Lung microvascular endothelial cell (primary cell): Measurements from ENCODE around the gene PRKACB. TPM values are rescaled to one million over a fixed set of nuclear protein-coding genes. Genes with fewer than 3 reads are reported as not detected.
A peak's percentile ranks its signal among the peaks of the same experiment; 100 is the strongest.
"Not testable (repeated sequence)": the region's sequence is repeated elsewhere in the genome, so short reads cannot be mapped to it uniquely, and the experiment has no call there.

Source experiments
- DNase-seq, 2 donors: peaks; one replicate each; pipeline versions ENCODE4 v3.0.0 to v3.0.0-alpha.2; 2010; ENCODE audit warnings: low read depth in 2 of 2
- total RNA-seq: library from RNA; depleted of rRNA; stranded (reverse); fragments of >200 nt; gene quantifications from 2 replicates; pipeline ENCODE4 v1.2.1, GENCODE V29; 2014

PRKACB gene
- total RNA-seq, 1 donor from 2014 or later, result 5.0 TPM

GRCh38 chr1:84267476-84267875, 123.4 kb downstream of the PRKACB start:
- no peak for DNase-seq

DNA sequence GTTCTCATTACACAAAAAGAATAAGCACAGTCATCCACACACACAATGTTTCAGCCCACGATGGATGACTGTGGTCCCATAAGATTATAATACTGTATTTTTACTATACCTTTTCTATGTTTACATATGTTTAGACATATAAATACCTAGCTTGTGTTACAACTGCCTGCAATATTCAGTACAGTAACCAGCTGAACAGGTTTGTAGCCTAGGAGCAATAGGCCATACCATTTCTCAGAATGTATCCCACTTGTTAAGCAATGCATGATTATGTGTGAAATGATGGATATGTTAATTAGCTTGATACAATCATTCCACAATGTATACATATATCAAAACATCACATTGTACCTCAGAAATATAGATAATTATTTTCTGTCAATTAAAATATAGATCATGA, 124.3 kb downstream of the PRKACB start:
- DNase-seq, result no peak

- DNase-seq, result no peak
These were observed 125.2 kb downstream of the PRKACB start for GRCh38 chr1:84269306-84269705.

DNA sequence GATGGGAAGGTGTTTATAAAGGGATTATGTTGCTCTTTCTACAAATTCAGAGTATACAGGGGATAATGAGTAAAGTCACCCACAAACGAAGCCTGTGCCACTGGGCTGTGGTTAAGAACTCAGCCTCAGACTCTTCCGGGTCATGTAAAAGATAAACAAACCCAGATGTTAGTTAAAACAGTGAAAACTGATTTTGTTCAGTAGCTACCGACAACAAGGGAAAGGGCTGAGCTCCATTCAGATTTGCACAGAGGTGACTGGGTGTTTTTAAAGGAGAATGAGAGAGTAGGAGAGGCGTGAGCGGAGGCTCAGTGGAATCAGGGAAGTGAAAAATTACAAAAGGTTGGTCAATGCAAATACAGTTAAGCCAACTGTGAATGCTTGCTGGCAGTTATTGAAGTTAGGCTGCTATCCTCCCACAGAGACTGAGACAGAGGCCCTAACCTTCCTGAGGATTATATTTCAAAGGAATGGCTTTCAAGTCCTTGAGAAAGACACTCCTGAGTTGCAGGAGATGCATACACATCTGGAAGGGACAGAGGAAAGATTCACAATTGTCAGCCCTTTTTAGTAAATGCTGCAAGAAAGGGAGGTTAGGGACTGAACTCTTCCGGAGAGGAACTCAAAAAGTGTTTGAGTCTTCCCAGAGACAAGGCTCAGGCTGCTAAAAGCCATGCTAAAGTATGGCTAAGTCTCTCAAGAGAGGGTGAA, 127.5 kb downstream of the PRKACB start:
- DNase-seq, result peak in 1 of 2 donors; percentile 74

DNA sequence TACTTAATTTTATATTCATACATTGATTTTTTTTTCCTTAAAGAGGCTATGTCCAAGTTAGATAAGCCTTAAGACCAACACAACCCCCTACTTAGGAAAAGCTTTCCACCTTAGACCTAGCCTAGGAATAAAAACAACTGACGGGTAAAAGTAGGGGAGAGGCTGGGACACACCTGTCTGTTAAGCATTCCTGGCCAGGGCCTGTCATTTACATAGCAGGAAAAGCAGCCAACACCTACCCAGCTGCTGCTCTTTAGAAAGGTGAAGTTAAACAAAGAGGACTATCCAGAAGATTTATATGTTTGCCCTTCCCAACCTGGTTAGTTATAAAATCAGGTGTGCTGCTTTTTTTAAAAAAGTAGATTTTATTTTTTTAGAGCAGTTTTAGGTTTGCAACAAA, 128.3 kb downstream of the PRKACB start:
- DNase-seq, result no peak

DNA sequence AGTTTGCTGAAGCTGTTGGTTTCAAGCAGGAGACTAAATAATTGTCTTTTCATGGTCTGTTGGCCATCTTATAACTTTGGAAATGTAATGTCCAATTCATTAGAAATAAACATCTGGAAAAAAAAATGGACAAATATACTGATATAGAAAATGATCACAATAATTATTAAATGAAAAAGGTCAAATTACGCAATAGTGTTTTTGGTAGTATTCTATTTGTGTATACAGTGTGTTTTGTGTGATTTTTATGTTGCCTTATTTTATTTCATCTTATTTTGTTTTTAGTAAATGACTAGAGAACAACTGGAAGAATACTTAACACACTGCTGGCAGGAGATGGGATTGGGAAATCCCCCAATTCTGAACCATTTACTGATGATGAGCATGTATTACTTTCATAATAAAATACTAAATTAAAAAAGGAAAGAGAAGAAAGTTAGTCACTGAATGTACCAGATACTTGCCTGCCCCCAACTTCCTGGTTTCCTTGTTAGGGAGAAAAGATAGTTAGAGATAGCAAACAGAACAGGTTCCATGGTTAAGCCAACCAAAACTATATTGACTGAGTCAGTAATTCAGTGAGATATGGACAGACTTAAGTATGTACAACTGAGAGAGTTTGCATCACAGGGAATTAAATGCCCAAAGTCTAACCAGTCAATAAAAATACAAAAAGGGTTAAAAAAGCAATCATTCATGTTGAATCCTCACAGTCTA, 133.4 kb downstream of the PRKACB start:
- peak in 1 of 2 donors; percentile 26 for DNase-seq

DNA sequence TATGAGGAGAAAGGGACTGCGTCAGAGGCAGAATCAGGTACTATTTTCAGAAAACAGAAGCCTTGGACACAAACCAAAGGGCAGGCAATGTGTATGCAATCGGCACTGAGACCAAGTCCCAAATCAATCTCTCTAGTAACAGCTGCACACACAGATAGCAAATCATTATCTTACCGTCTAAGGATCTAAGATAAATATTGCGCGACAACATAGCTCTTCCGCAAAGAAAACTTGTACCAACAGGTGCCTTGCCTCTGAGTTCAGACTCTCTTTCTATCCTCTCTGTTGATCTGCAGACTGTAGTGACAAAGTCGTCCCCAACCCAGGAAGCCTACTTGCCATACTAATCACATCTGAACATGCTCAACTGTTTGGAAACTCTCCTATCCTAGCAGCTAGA, 134.8 kb downstream of the PRKACB start:
- no peak for DNase-seq

GRCh38 chr1:84280912-84281311, 136.8 kb downstream of the PRKACB start:
- no peak for DNase-seq

- DNase-seq, result no peak
These were observed 138.8 kb downstream of the PRKACB start for GRCh38 chr1:84282780-84283333.

GRCh38 chr1:84283381-84283780, 139.3 kb downstream of the PRKACB start:
- no peak for DNase-seq

DNA sequence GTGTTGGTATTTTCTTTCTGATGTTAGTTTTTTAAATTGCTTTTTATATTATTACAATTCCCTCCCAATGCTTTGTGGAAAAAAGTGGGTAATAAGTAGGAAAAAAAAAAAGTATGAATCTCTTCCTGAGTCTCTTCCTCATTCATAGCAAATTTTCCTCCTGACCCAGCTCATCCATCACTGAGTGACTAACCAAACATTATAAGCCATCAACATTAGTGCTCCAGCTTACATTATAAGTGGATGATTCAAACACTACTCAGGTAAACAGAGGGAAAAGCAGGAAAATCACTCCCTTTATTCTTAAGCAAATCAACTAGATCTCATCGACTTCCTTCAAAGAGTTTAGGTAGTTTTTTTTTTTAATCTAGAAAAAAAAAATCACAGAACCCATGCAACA, 142.0 kb downstream of the PRKACB start:
- peak in 1 of 2 donors; percentile 37 for DNase-seq

GRCh38 chr1:84287389-84287788, 143.3 kb downstream of the PRKACB start:
- not testable (repeated sequence) for DNase-seq

Other genes with a start within 250 kb of the PRKACB start
- gene TTLL7, start 145.1 kb upstream of the PRKACB start, total RNA-seq, result 0.40 and 0.65 TPM in 2 replicates
- 0.20 and 1.7 TPM in 2 replicates for gene SAMD13, start 157.4 kb downstream of the PRKACB start, total RNA-seq